ENCODE measurements around the gene THAP10.

DNA sequence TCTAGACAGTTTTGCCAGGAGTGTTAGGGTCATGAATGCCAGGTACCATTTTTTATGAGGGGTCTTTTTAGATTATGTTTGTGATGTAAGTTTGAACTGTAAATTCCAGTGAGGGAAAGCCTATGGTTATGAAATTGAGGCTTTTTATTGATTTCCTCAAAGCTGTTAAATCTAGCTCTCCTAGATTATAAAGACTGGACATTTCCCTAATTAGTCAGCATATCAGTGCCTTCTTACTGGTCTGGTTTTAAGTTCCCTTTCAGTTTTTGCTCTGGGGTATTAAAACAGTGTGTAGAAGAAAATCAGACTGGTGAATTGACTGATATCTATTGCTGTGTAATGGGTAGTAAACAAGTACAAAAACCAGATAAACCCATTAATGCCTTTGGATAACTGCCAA, 39.6 kb upstream of the THAP10 start:
- TF ChIP-seq, protein P1, sequence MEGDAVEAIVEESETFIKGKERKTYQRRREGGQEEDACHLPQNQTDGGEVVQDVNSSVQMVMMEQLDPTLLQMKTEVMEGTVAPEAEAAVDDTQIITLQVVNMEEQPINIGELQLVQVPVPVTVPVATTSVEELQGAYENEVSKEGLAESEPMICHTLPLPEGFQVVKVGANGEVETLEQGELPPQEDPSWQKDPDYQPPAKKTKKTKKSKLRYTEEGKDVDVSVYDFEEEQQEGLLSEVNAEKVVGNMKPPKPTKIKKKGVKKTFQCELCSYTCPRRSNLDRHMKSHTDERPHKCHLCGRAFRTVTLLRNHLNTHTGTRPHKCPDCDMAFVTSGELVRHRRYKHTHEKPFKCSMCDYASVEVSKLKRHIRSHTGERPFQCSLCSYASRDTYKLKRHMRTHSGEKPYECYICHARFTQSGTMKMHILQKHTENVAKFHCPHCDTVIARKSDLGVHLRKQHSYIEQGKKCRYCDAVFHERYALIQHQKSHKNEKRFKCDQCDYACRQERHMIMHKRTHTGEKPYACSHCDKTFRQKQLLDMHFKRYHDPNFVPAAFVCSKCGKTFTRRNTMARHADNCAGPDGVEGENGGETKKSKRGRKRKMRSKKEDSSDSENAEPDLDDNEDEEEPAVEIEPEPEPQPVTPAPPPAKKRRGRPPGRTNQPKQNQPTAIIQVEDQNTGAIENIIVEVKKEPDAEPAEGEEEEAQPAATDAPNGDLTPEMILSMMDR (tag by site-specific recombination; IDR thresholded peaks at IDR 0.05) = no peak
- TF ChIP-seq ZBTB48 (tag by site-specific recombination; IDR thresholded peaks at IDR 0.05) = no peak
- TF ChIP-seq ZNF670 (tag by site-specific recombination; IDR thresholded peaks at IDR 0.05; ENCODE audit: low read depth) = no peak
